Esophagus mucosa (tissue), 1 donor: ENCODE results near the gene IL22RA2. TPM values are rescaled to one million over a fixed set of nuclear protein-coding genes. Genes with fewer than 3 reads are reported as not detected.
"Not testable (repeated sequence)": the region's sequence is repeated elsewhere in the genome, so short reads cannot be mapped to it uniquely, and the experiment has no call there.

Source experiments
- ATAC-seq: fragments of 200-7000 bp; cut with Tn5 transposase; one replicate; pipeline ENCODE4 v1.9.1; 2020
- total RNA-seq: library from RNA; stranded (reverse); gene quantifications from one replicate; pipeline ENCODE4 v1.2.4, GENCODE V29; 2023
- donor health status: DM: yes; HTN: yes; CAD: no.

The IL22RA2 gene, protein sequence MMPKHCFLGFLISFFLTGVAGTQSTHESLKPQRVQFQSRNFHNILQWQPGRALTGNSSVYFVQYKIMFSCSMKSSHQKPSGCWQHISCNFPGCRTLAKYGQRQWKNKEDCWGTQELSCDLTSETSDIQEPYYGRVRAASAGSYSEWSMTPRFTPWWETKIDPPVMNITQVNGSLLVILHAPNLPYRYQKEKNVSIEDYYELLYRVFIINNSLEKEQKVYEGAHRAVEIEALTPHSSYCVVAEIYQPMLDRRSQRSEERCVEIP
- total RNA-seq = not detected

DNA sequence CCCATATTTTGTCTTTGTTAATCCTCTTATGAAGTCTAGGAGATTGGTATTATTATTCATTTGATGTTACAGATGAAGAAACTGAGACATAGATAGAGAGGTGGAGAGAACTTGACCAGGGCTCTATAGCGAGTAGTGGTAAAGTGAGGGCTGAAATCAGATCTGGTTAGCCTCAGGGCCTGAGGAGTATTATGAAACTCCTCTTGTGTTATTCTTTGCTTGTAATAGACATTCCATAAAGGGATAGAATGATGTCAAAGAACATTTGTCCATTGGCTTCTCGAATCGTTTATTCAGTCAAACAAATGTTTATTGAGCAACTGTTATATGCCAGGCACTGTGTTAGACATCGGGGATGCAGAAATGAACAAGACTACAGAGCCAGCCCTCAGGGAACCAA lies at the start of gene IL22RA2:
Gene IL22RA2 (minus strand): TSS at position 144 of the 400 bp plus-strand sequence. CDS start 11,895 bp downstream, outside the sequence.
- ATAC-seq = no peak

DNA sequence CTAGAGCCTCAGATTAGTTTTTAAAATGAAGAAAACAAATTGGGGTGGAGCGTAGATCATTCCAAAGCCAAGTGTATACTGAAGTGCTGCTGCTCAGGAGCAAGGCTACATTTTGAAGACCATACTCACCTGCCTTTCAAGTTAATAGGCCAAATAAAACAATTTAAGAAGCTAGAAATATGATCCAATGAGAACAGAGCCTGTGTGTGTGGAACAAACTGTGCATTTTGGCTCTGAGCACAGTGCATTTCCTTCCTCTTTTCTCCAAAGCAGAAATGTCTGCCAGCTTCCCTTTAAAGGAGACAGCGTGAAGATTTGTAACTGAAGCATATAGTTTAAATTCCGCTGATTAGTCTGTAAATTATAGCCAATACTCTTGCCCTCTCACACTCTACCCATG lies 48.9 kb upstream of the IL22RA2 start:
- ATAC-seq = no peak

DNA sequence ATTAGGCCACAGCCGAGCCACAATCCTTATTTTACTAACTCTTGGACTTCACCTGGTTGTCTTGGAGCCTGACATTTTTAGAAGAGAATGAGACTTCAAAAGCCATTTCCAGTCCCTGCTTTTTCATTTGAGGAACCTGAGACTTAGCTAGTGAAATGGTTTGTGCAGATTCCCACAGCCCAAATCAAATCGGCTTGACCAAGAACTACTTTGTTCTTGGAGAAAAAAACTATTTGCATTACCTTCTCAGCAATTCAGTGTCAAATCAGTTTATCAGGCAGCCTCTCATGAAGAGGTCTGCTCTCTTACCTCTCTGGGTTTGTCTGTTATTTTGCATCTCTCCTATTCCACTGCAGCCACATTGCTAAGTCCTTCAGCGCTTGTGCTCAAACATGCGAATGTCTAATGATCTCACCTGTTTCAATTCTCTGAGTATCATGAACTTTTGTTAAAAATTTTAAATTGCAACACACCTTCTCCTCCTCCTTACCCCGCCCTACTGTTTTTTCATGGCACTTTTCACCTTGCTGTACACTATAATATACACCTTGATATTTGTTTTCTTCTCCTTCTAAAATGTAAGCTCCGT lies 46.3 kb upstream of the IL22RA2 start:
- no peak for ATAC-seq

DNA sequence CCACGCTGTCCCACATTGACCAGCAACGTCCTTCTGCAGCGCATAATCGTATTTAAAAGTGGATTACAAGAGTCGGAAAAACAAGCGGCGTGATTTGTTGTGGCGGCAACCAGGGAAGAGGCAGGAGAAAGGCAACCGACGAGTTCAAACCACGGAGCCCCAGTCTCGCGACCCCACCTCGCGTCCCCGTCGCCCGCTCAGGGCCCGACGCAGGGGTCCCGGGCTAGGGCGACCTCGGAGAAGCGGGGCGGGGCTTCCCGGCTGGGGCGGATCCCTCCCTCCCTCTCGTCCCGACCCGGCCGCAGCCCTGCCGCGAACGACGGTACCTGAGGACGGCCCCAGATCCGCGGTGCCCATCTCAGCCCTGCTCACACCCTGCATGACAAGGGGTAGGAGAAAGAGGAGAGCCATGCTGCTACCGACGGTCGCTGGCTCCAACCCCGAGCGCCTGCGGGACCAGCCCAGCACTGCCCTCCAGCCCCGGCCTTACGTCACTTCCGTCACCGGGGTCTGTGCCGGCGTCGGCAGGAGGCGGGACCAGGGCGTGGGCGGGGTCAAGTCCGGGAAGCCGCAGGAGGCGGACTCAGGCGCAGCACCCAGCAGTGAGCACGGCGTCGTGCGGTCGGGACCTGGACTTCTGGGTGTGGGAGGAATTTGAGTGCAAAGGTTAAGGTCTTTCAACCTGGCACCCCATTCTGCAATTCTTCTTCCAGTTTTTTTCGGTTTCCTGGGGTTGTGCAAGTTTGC lies 45.6 kb upstream of the IL22RA2 start, which contains the start of gene IFNGR1:
Gene IFNGR1 (minus strand): TSS at position 469 of the 747 bp plus-strand sequence. CDS start 58 bp downstream, at position 411.
- ATAC-seq = peak; percentile 93

DNA sequence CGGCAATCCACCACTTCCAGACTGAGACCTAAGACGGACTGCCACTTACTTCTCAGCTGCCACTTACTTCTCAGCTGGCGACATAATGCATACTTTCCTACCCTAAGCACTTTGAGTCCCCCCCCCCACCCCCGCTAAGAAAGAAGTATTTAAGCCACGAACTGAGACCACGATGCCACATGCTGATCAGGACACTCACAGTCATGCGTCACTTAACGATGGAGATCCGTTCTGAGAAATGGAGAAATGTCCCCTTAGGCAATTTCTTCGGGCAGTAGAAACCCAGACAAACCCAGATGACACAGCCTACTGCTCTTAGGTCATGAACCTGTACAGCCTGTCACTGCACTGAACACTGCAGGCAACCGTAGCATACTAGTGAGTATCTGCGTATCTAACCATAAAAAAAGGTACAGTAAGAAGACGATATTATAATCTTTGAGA lies 45.1 kb upstream of the IL22RA2 start:
- peak; percentile 74 for ATAC-seq

DNA sequence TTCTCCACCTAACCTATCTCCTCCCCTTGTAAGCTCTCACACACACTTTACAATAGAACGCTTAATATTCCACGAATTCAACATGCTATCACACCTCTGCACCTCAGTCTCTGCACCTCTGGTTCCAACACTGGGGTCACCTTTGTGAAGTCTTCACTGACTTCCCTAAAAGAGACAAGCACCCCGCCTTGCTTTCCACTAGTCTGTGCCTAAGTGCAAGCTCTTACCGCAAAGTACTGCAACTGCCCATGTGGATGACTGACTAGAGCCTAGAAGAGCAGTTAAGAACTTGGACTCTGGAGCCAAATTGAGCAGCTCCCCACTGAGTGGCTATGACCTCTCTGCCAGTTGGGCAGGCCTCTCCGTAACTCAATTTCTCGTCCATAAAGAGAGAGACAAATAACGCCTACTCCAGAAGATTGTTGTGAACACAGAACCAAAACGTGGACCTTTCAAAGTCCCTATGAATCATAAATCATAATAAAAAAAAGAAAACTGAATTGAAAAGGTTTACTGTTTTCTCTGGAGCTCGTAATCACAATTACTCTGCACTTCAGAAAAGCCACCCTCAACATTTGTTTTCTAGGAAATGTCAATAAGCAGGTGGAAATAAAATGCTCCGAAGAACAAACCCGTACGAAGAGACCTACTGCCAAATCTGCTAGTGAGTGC lies 44.5 kb upstream of the IL22RA2 start:
- ATAC-seq = peak; percentile 5

DNA sequence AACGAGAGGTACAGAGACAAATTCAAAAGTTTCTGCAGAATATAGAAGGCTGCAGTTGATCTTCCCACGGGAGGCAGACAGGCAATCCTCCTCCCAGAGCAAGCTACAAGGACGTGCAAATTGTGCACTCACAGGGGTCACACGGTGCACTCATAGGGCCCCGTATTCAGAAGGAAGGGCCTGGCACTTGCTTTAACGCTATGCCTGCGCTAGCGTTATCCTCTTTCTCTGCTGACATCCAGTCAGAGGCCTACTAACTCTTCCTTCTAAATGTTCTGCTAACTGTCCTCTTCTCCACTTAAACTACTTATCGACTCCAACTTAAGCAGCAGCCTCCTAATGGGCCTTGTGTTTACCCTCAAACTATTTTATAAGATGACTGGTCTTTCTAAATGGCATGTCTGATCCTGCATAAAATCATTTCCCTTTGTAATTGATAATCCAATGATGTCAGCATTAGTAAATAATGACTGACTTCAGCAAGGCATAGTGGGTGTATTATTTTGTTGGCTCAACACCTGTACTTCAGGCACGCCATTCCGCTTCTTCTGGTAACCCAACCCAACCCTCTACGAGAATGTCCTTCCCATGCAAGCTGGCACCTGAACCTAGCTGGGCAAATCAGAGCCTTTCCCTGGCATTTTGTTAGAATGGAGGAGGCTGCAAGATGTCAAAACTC lies 43.6 kb upstream of the IL22RA2 start:
- peak; percentile 81 for ATAC-seq

DNA sequence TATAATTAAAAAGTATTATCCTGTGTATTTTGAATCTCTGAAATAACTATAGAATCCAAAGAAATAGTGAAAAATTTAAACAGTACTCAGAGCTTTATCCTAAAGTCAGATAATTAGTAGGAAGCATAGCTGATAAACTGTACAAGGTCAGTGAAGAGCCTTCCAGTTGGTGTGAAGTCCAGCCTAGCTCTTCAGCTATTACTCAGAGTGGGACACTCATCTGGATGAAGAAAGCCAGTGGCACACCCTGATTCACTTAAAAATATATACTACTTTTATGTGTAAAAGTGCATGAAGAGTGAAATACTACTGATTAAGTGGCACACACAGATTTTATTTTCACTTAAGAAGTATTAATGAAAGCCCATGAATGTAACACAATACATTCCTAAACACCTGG lies 42.7 kb upstream of the IL22RA2 start:
- no peak for ATAC-seq

DNA sequence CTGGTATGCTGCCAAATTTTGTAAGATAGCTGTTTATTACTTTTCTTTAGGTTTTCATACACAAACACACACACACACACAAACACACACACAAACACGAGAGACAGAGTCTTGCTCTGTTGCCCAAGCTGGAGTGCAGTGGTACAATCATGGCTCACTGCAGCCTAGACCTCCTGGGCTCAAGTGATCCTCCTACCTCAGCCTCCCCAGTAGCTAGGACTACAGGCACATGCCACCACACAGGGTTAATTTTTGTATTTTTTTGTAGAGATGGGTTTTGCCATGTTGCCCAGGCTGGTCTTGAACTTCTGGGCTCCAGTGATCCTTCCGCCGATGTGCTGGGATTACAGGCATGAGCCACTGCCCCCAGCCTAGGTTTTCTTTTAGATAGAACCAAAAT lies 42.2 kb upstream of the IL22RA2 start:
- not testable (repeated sequence) for ATAC-seq

DNA sequence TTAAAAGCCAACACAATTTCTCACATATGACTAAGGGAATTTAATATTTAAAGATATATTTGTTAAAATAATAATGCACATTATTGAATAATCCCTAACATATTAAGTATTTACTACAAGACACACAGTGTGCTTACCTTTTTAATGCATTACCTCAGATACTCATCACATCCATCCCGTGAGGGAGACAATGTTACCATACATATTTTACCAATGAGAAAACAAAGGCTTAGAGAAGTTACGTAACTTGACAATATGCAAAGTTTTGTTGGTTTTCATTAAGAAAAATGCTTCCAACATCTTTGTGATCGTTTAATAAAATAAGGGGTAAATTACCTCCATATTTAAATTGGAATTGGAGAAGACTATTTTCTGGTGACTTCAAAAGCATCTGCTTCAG lies 41.5 kb upstream of the IL22RA2 start:
- no peak for ATAC-seq

DNA sequence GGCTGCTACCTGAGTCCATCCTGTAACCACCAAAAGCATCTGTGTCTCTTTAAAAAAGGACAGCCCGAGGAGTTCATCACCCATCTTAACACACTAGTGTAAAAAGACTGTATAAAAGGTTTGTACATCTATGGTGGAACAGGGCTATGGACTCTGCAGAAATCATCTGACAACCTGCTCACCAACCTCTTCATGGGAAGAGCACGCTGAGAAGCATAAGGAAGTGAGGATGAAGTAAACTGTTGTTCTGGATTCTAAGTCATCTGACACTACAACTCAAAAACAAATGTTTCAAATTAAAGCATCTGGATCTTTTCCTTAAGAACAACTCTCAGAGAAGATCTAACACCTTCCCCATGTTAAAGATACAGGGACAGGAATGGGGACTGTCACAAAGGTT lies 40.4 kb upstream of the IL22RA2 start:
- ATAC-seq = no peak

DNA sequence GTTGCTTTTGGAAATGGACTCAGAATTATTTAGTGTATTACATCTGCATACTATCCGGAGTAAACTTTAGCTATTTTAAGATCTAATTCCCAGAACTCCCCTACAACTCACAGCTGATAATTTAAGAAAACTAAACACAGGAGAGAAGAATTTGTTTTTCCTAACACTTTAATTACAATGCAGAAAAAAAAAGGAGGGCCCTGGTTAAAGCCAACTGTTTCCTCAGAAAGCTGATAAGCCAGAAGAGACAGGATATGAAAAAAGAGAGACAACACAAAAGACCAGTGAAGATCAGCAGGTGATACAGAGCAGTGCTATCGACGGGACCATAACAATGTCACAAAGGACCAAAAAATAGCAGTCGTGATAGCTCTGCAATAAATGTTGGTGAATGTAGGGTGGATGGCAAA lies 39.9 kb upstream of the IL22RA2 start:
- ATAC-seq = no peak

DNA sequence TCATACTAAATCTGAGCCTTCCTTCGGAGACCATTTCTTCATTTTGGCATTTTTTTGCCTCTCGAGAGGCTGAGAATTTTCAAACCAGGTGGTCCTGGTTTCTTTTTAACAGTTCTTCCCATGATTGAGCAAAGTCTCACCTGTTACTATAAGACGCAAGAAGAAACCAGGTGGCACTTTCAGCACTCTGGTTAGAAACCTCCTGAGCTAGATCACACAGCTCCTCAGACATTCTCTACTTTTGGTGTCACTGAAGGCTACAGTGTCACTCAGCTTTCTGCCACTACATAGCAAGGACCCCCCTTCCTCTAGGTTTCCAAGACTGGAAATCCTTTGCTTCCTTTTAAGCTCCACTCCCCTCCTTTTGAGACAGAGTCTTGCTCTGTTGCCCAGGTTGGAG lies 38.5 kb upstream of the IL22RA2 start:
- ATAC-seq = no peak

DNA sequence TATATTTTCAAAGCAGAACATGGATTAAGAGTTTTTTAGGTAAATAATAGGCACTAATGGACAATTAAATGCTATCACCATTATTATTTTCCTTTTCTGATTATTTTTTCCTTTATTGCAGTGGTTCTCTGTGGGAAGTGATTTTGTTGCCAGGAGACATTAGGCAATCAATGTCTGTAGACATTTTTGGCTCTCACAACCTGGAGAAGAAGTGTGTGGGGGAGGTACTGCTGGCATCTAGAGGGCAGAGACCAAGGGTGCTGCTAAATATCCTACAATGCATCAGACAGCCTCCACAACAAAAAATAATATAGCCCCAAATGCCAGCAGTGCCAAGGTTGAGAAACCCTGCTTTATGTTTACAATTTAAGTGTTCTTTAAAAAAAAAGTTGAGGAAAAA lies 37.5 kb upstream of the IL22RA2 start:
- no peak for ATAC-seq

DNA sequence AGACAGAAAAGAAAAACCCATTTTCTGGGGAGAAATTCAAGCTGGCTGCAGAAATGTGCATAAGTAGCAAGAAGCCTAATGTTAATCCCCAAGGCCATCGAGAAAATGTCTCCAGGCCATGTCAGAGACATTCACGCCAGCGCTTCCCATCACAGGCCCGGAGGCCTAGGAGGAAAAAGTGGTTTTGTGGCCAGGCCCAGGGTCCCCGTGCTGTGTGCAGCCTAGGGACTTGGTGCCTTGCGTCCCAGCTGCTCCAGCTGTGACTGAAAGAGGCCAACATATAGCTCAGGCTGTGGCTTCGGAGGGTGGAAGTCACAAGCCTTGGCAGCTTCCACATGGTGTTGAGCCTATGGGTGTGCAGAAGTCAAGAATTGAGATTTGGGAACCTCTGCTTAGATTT lies 34.8 kb upstream of the IL22RA2 start:
- ATAC-seq = no peak

DNA sequence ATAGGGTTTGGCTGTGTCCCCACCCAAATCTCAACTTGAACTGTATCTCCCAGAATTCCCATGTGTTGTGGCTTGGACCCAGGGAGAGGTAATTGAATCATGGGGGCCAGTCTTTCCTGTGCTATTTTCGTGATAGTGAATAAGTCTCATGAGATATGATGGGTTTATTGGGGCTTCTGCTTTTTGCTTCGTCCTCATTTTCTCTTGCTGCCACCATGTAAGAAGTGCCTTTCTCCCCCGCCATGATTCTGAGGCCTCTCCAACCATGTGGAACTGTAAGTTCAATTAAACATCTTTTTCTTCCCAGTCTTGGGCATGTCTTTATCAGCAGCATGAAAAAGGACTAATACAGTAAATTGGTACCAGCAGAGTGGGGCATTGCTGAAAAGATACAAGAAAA lies 34.0 kb upstream of the IL22RA2 start:
- ATAC-seq = not testable (repeated sequence)

DNA sequence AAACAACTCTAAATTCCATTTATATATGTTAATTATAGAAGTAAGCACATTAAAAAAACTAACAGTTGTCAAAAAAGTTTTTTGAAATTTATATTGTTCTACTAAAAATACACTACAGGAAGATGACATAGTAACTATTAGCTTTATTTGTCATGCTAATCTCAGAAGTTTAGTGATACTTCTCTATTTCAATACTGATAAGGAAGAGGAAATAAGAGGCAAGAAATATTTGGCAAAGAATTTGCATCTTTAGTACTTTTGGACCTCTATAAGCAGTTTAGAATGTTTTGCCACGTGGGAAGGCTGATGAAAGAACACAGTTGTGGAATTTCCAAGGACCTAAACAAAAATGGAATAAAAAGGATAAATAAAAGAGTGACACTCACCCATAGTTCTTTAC lies 33.1 kb upstream of the IL22RA2 start:
- no peak for ATAC-seq

DNA sequence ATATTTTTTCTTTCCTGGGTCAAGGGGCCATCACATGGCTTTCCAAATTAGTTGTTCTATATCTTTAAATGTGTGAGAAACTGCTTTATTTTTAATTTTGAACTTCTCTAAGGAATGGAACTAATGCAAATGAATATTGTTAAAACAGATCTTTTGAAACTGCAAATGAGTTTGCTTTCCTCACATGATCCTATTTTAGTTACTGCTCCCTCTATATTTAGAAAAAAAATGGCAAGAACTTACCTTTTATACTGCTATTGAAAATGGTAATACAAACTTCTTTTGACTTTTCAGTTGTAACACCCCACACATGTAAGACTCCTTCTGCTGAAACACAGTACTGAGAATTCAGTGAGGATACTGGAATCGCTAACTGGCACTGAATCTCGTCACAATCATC lies 29.8 kb upstream of the IL22RA2 start:
- ATAC-seq = no peak

DNA sequence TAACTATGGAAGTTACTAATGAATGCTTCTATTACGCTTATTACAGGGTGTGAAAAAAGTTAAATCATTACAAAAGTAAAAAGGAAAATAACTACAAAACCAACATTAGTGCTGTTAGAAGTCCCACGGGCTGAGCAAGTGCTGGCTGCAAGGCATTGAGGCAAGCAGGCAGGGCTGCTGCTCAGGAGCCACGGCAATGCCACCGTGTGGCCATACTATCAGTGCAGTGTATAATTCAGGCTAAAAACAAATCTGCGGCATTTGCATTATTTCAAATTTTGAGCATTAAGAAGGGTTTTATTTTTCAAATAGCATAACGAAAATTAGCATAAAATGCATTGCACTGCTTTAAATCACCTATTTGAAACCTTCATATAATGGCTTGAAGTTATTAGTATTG lies 28.6 kb upstream of the IL22RA2 start:
- ATAC-seq = peak; percentile 61

DNA sequence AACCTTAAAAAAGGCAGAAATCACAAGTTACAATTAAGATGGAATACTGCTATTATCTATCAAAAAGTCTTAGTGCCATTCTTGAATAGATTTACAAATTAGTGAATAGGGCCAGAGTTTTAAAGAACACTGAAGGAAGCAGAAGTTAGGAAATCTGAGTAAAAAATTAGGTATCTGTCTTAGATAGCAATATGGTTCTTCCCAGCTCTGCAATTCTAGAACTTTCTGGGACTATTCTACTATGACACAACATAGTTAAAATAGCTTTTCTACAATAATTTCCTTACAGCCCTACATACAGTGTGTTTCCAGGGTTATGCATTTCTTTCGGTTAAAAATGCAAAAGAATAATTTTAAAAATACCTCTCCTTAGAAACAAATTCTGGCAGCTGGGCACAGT lies 27.6 kb upstream of the IL22RA2 start:
- ATAC-seq = no peak

DNA sequence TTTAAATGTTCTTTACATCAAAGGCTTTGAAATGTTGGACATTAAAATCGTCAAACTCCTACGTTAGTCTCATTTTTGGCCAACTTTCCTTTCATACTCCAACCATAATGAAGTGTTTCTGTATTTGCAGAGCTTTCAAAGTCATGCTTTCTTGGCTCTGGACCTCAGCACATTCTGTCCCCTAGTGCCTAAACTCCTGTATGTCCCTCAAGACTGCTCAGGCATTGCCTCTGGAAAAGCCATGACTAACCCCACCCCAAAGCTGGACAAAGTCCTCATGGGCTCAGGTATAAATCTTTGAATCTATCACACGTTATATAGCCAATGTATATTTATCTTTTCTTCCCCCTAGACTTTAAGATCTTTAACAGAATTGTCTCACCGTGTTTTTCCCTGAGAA lies 26.8 kb upstream of the IL22RA2 start:
- ATAC-seq = no peak
